Measurements from ENCODE around the gene FAM114A1. TPM values are rescaled to one million over a fixed set of nuclear protein-coding genes. Genes with fewer than 3 reads are reported as not detected.
A peak's percentile ranks its signal among the peaks of the same experiment; 100 is the strongest.

Gene FAM114A1
- total and polyA plus RNA-seq, 2 donors from 2014 or later: 10.8 to 31.1 TPM

GRCh38 chr4:38902221-38902620 is 34.6 kb downstream of the FAM114A1 start:
- Histone ChIP-seq H3K9me3 (ENCODE audit: control insufficient read depth in 2 of 3, insufficient read depth in 1 of 3, low read length in 3 of 3) (no peaks in the 10 kb centered on the region), H3K4me1 (ENCODE audit: control insufficient read depth in 2 of 3, insufficient read depth in 2 of 3, low read depth in 1 of 3, low read length in 3 of 3) (peaks cover 3 to 9% (median 7%) of the 10 kb centered on the region in 3 donors), H3K4me3 (ENCODE audit: low read length in 3 of 3) (no peak overlapping the region), H3K27me3 (ENCODE audit: control insufficient read depth, insufficient read depth, low read length) (no peaks in the 10 kb centered on the region), H3K27ac (ENCODE audit: low read depth in 2 of 2, low read length in 2 of 2) (no peak overlapping the region), H3K36me3 (ENCODE audit: control insufficient read depth in 2 of 3, insufficient read depth in 3 of 3, low read length in 3 of 3) (peaks cover 0 to 6% (median 3%) of the 10 kb centered on the region in 3 donors), H3K9ac (ENCODE audit: low read length in 3 of 3) (no peak overlapping the region)
- FAIRE-seq (no peak), DNase-seq (no peak)
- intact Hi-C loops (cut with DNase I): no loop called here
- TF ChIP-seq CTCF (IDR thresholded peaks at IDR 0.05; ENCODE audit: borderline replicate concordance, extremely low read depth, insufficient read depth): no peak

DNA sequence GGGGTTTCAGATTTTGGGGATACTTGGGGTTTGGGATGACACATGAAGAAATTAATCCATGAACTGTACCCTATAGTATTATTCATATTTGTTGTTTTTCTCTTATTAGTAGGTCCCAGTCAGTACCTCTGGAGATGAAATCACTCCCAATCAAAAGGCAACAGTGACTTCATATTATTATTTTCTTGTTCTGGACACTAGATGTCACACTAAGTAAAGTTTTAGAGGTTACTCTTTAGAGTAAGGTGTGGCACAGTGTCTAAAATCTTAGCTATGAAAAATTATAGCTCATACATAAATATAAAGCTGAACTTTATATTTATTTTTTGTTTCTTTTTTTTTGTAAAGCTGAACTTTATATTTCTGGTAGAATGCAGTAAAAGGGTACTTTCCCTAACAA is 35.1 kb downstream of the FAM114A1 start:
- FAIRE-seq (peak; percentile 98), DNase-seq (peak in 2 of 5 donors; percentile 53 to 55)
- H3K27me3 ChIP-seq (ENCODE audit: control insufficient read depth, insufficient read depth, low read length): no peaks in the 10 kb centered on the region
- H3K9me3 ChIP-seq (ENCODE audit: control insufficient read depth in 2 of 3, insufficient read depth in 1 of 3, low read length in 3 of 3): no peaks in the 10 kb centered on the region
- TF ChIP-seq CTCF (IDR thresholded peaks at IDR 0.05; ENCODE audit: borderline replicate concordance, extremely low read depth, insufficient read depth): peak; percentile 52
- peaks cover 3 to 9% (median 7%) of the 10 kb centered on the region in 3 donors for H3K4me1 ChIP-seq (ENCODE audit: control insufficient read depth in 2 of 3, insufficient read depth in 2 of 3, low read depth in 1 of 3, low read length in 3 of 3)
- peaks cover 0 to 7% (median 3%) of the 10 kb centered on the region in 3 donors for H3K36me3 ChIP-seq (ENCODE audit: control insufficient read depth in 2 of 3, insufficient read depth in 3 of 3, low read length in 3 of 3)
- H3K27ac ChIP-seq (ENCODE audit: low read depth in 2 of 2, low read length in 2 of 2): no peak overlapping the region
- no peak overlapping the region for H3K9ac ChIP-seq (ENCODE audit: low read length in 3 of 3)
- intact Hi-C loops (cut with DNase I): no loop called here
- no peak overlapping the region for H3K4me3 ChIP-seq (ENCODE audit: low read length in 3 of 3)

GRCh38 chr4:38904090-38904666 is 36.6 kb downstream of the FAM114A1 start:
- H3K9ac ChIP-seq (ENCODE audit: low read length in 3 of 3): no peak overlapping the region
- H3K27me3 ChIP-seq (ENCODE audit: control insufficient read depth, insufficient read depth, low read length): no peaks in the 10 kb centered on the region
- TF ChIP-seq CTCF (IDR thresholded peaks at IDR 0.05; ENCODE audit: borderline replicate concordance, extremely low read depth, insufficient read depth): no peak
- peak overlapping the region; percentile 12 to 14 for H3K27ac ChIP-seq (ENCODE audit: low read depth in 2 of 2, low read length in 2 of 2)
- no peaks in the 10 kb centered on the region for H3K9me3 ChIP-seq (ENCODE audit: control insufficient read depth in 2 of 3, insufficient read depth in 1 of 3, low read length in 3 of 3)
- DNase-seq: peak in 1 of 5 donors; percentile 44
- no peak for FAIRE-seq
- H3K36me3 ChIP-seq (ENCODE audit: control insufficient read depth in 2 of 3, insufficient read depth in 3 of 3, low read length in 3 of 3): peaks cover 2 to 9% (median 5%) of the 10 kb centered on the region in 3 donors
- intact Hi-C loops (cut with DNase I): no loop called here
- peaks cover 3 to 9% (median 7%) of the 10 kb centered on the region in 3 donors for H3K4me1 ChIP-seq (ENCODE audit: control insufficient read depth in 2 of 3, insufficient read depth in 2 of 3, low read depth in 1 of 3, low read length in 3 of 3)
- peak overlapping the region in 2 of 3 donors; percentile 10 to 29 for H3K4me3 ChIP-seq (ENCODE audit: low read length in 3 of 3)

Measured in kidney (tissue), 14 donors.